ENCODE data around the gene GPX6.

Gene GPX6

DNA sequence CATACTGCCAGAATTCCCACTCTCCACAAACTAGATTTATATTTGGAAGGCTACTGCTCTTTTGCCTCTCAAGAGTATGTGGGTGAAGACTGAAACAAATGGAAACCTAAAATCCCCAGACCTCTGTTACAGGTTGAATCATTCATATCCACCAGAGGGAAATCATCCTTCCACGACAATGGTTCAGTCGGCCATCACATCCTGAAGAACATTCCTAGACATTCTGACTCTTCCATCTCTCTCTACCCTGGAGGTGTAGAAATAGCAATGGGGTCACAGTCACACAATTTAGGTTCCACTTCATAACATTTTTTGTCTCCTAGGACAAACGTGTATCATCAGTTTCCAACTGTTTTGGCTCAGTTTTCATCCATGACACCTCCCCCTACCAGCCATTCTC, 18.7 kb upstream of the GPX6 start:
- TF ChIP-seq CTCF (IDR thresholded peaks at IDR 0.05): no peak

- TF ChIP-seq CTCF (IDR thresholded peaks at IDR 0.05): no peak; the same call in 1 of the 2 replicates
Observed at GRCh38 chr6:28531479-28532128, 16.0 kb upstream of the GPX6 start.

GRCh38 chr6:28530777-28531176, 15.2 kb upstream of the GPX6 start:
- TF ChIP-seq CTCF (IDR thresholded peaks at IDR 0.05): no peak

- no peak for TF ChIP-seq CTCF (IDR thresholded peaks at IDR 0.05)
Observed at GRCh38 chr6:28525496-28526039, 10.0 kb upstream of the GPX6 start, which contains the start of gene GPX5. GPX5 (plus strand) TSS chr6:28525881; CDS start chr6:28526014, 133 bp downstream.

- no peak for TF ChIP-seq CTCF (IDR thresholded peaks at IDR 0.05)
Observed at GRCh38 chr6:28523241-28523622, 7.6 kb upstream of the GPX6 start.

DNA sequence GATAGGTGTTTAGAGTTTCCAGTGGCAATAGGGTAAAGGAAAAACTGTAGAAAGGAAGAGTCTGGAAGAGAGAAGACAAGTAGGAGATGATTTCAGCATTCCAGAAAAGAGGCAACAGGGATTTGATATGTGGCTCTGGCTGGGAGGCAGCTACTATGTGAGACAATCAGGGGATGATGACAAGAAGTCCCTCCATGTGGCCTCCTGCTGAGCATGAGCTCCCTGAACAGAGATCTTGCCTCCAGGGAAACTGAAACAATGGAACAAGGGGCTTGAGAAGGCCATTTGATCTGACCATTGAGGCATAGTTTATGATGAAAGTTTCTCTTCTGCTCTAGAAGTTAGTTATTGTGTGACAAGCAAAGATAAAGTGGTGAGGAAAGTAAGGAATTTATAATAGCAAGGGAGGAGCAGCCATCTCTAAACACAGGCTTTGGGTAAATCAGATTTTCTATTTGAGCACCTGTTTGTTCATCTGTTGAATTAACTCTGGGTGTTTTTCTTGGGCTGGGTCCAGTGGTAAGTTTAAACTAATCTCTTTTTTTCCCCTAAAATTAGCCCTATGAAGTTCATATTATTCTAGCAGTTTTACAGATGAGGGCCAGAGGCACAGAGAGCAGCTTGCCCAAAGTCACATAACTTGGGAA, 7.1 kb upstream of the GPX6 start:
- TF ChIP-seq CTCF (IDR thresholded peaks at IDR 0.05): no peak

GRCh38 chr6:28517964-28518363, 2.4 kb upstream of the GPX6 start:
- TF ChIP-seq CTCF (IDR thresholded peaks at IDR 0.05): no peak

Data from LNCAP (cell line).